Liver (tissue), 9 donors: Measurements from ENCODE around the gene FBXO31. TPM values are rescaled to one million over a fixed set of nuclear protein-coding genes. Genes with fewer than 3 reads are reported as not detected.

ENCODE experiments used
- DNase-seq: peaks from one replicate; pipeline ENCODE4 v3.0.0-alpha.2; 2017; ENCODE audit warnings: low spot score
- H3K27ac ChIP-seq, 2 donors: one replicate each; pipeline ENCODE4 v1.7.0; 2013; ENCODE audit warnings: inconsistent platforms in 2 of 2, low read length in 2 of 2, control low read depth in 1 of 2, low read depth in 1 of 2, mild to moderate bottlenecking in 1 of 2
- H3K27me3 ChIP-seq, 4 donors: one replicate each; pipeline versions ENCODE4 v1.6.1 to v1.7.0; 2013; ENCODE audit warnings: low read length in 3 of 4, inconsistent platforms in 1 of 4, mild to moderate bottlenecking in 1 of 4, moderate library complexity in 1 of 4; ENCODE audit not compliant: control insufficient read depth in 4 of 4, insufficient read depth in 4 of 4
- H3K36me3 ChIP-seq, 4 donors: one replicate each; pipeline versions ENCODE4 v1.6.1 to v1.7.0; 2013; ENCODE audit warnings: low read length in 3 of 4, mild to moderate bottlenecking in 3 of 4, low read depth in 1 of 4, moderate library complexity in 1 of 4; ENCODE audit not compliant: control insufficient read depth in 4 of 4, insufficient read depth in 3 of 4
- H3K4me1 ChIP-seq, 4 donors: one replicate each; pipeline versions ENCODE4 v1.6.1 to v1.7.0; 2013; ENCODE audit warnings: low read length in 3 of 4, mild to moderate bottlenecking in 3 of 4, moderate library complexity in 1 of 4; ENCODE audit not compliant: control insufficient read depth in 4 of 4, insufficient read depth in 4 of 4
- H3K4me3 ChIP-seq, 3 donors: one replicate each; pipeline versions ENCODE4 v1.6.1 to v1.7.0; 2013; ENCODE audit warnings: low read length in 3 of 3, control low read depth in 1 of 3, low read depth in 1 of 3, mild to moderate bottlenecking in 1 of 3
- H3K9ac ChIP-seq, 2 donors: one replicate each; pipeline ENCODE4 v1.7.0; 2013; ENCODE audit warnings: low read length in 2 of 2, mild to moderate bottlenecking in 2 of 2, moderate library complexity in 2 of 2, control low read depth in 1 of 2, low read depth in 1 of 2
- H3K9me3 ChIP-seq, 4 donors: one replicate each; pipeline versions ENCODE4 v1.6.1 to v1.7.0; 2013; ENCODE audit warnings: low read length in 3 of 4; ENCODE audit not compliant: control insufficient read depth in 4 of 4
- FOXA2 ChIP-seq: IDR thresholded peaks from 2 replicates; pipeline ENCODE4 v1.6.1; 2016; ENCODE audit warnings: antibody characterized with exemption
- GABPA ChIP-seq, 2 donors: IDR thresholded peaks in 1 of 2; conservative IDR thresholded peaks in 1 of 2; 2 replicates each; pipeline ENCODE4 v1.6.1; 2016; ENCODE audit warnings: antibody characterized with exemption in 2 of 2, mild to moderate bottlenecking in 1 of 2, moderate library complexity in 1 of 2
- HNF4A ChIP-seq, 2 donors: conservative IDR thresholded peaks; 2 replicates each; pipeline ENCODE4 v1.6.1; 2016; ENCODE audit warnings: antibody characterized with exemption in 2 of 2, mild to moderate bottlenecking in 2 of 2
- HNF4G ChIP-seq: IDR thresholded peaks from 2 replicates; pipeline ENCODE4 v1.6.1; 2016; ENCODE audit warnings: antibody characterized with exemption
- JUND ChIP-seq, 2 donors: IDR thresholded peaks; 2 replicates each; pipeline ENCODE4 v1.6.1; 2016; ENCODE audit warnings: antibody characterized with exemption in 2 of 2
- RAD21 ChIP-seq, 2 donors: IDR thresholded peaks; 2 replicates each; pipeline ENCODE4 v1.6.1; 2016; ENCODE audit warnings: antibody characterized with exemption in 2 of 2, mild to moderate bottlenecking in 2 of 2
- REST ChIP-seq: IDR thresholded peaks from 2 replicates; pipeline ENCODE4 v1.6.1; 2016; ENCODE audit warnings: antibody characterized with exemption, mild to moderate bottlenecking
- RXRA ChIP-seq, 2 donors: IDR thresholded peaks; 2 replicates each; pipeline ENCODE4 v1.6.1; 2017 to 2018; ENCODE audit warnings: antibody characterized with exemption in 2 of 2, mild to moderate bottlenecking in 1 of 2
- SP1 ChIP-seq: IDR thresholded peaks from 2 replicates; pipeline ENCODE4 v1.6.1; 2018; ENCODE audit warnings: antibody characterized with exemption, mild to moderate bottlenecking
- YY1 ChIP-seq: IDR thresholded peaks from 2 replicates; pipeline ENCODE4 v1.6.1; 2016; ENCODE audit warnings: antibody characterized with exemption, mild to moderate bottlenecking
- ZBTB33 ChIP-seq: IDR thresholded peaks from 2 replicates; pipeline ENCODE4 v1.6.1; 2016; ENCODE audit warnings: antibody characterized with exemption
- WGBS: extraction: QIAGEN DNeasy Blood & Tissue Kit; methylation state at CpG from one replicate; pipeline ENCODE4 v1.1.7; 2013; 5-methylcytosine and 5-hydroxymethylcytosine counted together
- polyA plus RNA-seq, 2 donors: library from polyadenylated mRNA; stranded (reverse) in 1 of 2; unstranded in 1 of 2; fragments of 200-250 nt in 1 of 2; fragments of >200 nt in 1 of 2; fragmentation: Nextera tagmentation in 1 of 2; extraction: Ambion mirVana in 1 of 2; gene quantifications; one replicate each; pipeline versions ENCODE4 v1.2.1 to v1.2.3, GENCODE V29; 2013 to 2015
- total RNA-seq, 2 donors: library from RNA; depleted of rRNA; stranded (reverse); fragments of >200 nt; gene quantifications; one replicate each; pipeline ENCODE4 v1.2.3, GENCODE V29; 2014
- TF ChIP-seq, protein P1 (sequence below): IDR thresholded peaks from 2 replicates; pipeline ENCODE4 v1.6.1; 2016; ENCODE audit warnings: antibody characterized with exemption
- donor health status: healthy.
- donor health status: healthy.
- donor health status: healthy.
- donor health status: healthy.
- donor health status: healthy.

Gene FBXO31
- total and polyA plus RNA-seq, 4 donors, result 13.2 to 30.3 (median 18.1) TPM

- H3K36me3 ChIP-seq, result peaks cover 22 to 72% (median 43%) of the 10 kb centered on the region in 4 donors
- no peaks in the 10 kb centered on the region for H3K9me3 ChIP-seq
- H3K4me1 ChIP-seq, result no peaks in the 10 kb centered on the region
- no peak overlapping the region for H3K9ac ChIP-seq
- 88% methylated on average over 14 of the region's 14 CpGs for WGBS
- no peaks in the 10 kb centered on the region for H3K27me3 ChIP-seq
- DNase-seq, result no peak
- TF ChIP-seq JUND (IDR thresholded peaks at IDR 0.05), result no peak
- TF ChIP-seq GABPA (IDR thresholded peaks at IDR 0.05 in 1 of 2, conservative IDR thresholded peaks at IDR 0.05 in 1 of 2), result no peak
- TF ChIP-seq SP1, result no peak
- no peak for TF ChIP-seq HNF4G
- no peak for TF ChIP-seq HNF4A (conservative IDR thresholded peaks at IDR 0.05)
- TF ChIP-seq ZBTB33, result no peak
- TF ChIP-seq, protein P1, sequence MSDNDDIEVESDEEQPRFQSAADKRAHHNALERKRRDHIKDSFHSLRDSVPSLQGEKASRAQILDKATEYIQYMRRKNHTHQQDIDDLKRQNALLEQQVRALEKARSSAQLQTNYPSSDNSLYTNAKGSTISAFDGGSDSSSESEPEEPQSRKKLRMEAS, result no peak
- H3K27ac ChIP-seq, result no peak overlapping the region
- no peak overlapping the region for H3K4me3 ChIP-seq
These were observed 27.4 kb upstream of the FBXO31 start for GRCh38 chr16:87410968-87411367.

GRCh38 chr16:87410530-87410929 lies 27.0 kb upstream of the FBXO31 start:
- TF ChIP-seq SP1 (no peak), YY1 (no peak), REST (no peak), RXRA (IDR thresholded peaks at IDR 0.05) (no peak), HNF4A (conservative IDR thresholded peaks at IDR 0.05) (no peak), RAD21 (IDR thresholded peaks at IDR 0.05) (no peak), JUND (IDR thresholded peaks at IDR 0.05) (no peak), FOXA2 (no peak), ZBTB33 (no peak), HNF4G (no peak)
- TF ChIP-seq, protein P1, result no peak
- 94% methylated on average over 11 of the region's 11 CpGs for WGBS
- Histone ChIP-seq H3K4me1 (no peaks in the 10 kb centered on the region), H3K27ac (no peak overlapping the region), H3K27me3 (no peaks in the 10 kb centered on the region), H3K9ac (no peak overlapping the region), H3K36me3 (peaks cover 25 to 76% (median 44%) of the 10 kb centered on the region in 4 donors), H3K9me3 (no peaks in the 10 kb centered on the region), H3K4me3 (no peak overlapping the region)
- DNase-seq, result no peak
